GM18909 (cell line): ENCODE measurements around the gene SMPD2.
A peak's percentile ranks its signal among the peaks of the same experiment; 100 is the strongest.
"Not testable (repeated sequence)": the region's sequence is repeated elsewhere in the genome, so short reads cannot be mapped to it uniquely, and the experiment has no call there.

Experiments used
- ATAC-seq: cut with Tn5 transposase; IDR thresholded peaks from one replicate; pipeline ENCODE4 v1.9.1; 2021; ENCODE audit warnings: mild to moderate bottlenecking; ENCODE audit not compliant: unreplicated experiment, poor library complexity

The SMPD2 gene

DNA sequence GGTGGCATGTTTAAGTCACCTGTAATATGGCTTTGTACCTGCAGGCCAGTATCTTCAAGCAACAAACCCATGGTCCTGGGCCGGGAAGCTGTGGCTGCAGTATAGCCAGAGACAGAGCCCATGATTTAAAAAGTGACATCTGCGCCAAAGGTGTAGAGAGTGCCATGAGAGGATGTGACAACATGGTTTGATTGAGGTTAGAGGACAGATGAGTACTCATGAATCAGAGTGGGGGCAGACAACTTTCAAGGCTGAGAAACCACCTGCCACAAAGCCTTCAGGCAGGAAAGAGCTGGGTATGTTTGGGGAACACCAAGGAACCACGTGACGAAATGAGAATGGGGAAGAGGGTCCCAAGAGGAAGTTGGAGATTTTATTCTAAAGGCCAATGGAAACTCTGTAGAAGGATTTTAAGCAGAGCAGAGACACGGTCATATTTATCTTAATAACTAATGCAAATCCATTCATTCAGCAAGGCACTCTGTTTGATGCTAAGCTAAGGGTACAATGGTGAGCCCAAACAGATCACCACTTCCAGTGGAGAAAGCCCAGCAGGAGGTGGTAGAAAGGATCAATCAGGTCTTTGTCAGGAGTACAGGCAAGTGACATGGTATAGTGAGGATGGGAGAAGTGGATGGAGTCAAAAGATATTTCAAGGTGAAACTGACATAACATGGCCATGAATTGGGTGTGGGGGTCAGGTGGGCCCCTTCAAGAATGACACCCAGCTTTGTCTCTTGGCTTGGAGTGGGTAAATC, 18.4 kb downstream of the SMPD2 start:
- ATAC-seq: peak; percentile 39

DNA sequence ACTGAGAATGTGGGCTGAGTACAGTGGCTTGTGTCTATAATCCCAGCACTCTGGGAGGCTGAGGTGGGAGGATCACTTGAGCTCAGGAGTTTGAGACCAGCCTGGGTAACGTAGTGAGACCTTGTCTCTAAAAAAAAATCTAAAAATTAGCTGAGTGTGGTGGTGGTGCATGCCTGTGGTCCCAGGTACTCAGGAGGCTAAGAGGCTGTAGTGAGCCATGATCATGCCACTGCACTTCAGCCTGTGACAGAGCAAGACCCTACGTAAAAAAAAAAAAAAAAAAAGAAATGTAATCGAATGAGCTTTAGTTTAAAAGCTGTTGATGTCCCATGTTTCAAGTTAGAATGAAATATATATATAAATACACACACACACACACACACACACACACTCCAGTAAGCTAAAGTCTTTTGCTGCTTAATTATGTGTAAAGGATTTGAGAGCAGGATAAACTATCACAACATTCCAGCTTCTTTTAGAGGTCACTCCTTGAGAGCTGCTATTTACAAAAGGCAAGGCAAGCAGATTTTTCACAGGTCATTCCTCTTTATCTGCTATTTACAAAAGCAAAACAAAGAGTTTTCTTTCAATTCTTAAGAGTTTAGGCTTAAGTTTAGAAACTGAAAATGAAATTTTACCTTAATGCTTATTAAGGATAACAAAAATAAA, 19.8 kb downstream of the SMPD2 start:
- no peak for ATAC-seq

DNA sequence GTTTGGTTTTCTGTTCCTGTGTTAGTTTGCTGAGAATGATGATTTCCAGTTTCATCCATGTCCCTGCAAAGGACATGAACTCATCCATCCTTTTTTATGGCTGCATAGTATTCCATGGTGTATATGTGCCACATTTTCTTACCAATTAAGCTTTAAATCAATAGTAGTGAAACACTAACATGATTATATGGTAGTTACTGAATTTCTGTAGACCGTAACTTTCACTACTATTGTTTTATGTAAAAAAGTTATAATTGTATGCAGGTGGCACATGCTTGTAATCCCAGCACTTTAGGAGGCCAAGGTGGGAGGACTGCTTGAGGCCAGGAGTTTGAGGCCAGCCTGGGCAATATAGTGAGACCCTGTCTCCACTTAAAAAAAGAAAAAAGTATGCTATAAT, 20.7 kb downstream of the SMPD2 start:
- not testable (repeated sequence) for ATAC-seq

DNA sequence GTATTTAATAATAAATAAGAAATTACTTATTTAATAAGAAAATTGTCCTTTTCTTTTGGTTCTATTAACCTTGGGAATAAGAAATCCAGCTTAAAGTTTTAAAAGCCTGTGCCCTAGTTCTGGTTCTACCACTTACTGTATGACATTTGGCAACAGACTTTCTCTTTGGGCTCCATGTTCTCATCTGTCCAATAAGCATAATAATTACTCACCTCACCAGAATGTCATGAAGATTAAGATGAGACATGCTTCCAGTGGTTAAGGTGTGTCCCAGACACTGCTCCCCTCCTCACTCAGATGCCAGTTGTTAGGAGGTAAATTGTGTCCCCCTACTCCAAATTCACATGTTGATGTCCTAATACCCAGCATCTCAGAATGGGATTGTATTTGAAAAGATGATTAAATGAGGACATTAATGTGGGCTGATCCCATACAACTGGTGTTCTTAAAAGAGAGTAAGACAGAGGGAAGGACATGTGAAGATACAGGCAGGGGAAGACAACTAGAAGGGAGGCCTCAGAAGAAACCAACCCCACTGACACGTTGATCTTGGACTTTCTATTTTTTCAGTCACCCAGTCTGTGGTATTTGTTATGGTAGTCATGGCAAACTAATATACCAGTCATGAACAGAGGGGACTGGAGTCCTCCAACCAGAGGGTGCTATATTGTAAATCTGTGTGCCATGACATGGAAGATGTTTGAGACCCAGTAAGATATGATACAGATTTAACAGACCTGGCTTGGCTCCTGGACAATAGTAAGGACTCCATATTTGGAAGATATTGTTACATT, 21.4 kb downstream of the SMPD2 start:
- ATAC-seq: no peak

DNA sequence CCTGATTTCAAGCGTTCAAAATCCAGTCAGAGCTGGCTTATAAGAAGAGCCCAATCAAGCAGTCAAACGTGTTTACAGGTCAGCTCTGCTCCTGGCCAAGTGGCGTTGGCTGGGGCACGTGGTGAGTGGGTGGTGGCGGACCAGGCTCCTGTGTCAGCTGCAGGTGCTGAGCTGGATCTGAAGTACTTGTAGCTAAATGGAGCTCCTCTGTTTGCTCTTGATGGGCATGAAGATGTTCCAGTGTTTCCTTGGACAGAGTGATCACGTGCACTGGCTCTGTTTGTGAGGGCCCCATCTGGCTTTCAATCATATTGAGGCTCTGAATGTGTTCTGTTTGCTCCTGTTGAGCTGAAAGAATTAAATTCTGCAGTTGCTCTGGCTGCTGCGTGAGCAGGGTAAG, 25.2 kb downstream of the SMPD2 start:
- no peak for ATAC-seq

DNA sequence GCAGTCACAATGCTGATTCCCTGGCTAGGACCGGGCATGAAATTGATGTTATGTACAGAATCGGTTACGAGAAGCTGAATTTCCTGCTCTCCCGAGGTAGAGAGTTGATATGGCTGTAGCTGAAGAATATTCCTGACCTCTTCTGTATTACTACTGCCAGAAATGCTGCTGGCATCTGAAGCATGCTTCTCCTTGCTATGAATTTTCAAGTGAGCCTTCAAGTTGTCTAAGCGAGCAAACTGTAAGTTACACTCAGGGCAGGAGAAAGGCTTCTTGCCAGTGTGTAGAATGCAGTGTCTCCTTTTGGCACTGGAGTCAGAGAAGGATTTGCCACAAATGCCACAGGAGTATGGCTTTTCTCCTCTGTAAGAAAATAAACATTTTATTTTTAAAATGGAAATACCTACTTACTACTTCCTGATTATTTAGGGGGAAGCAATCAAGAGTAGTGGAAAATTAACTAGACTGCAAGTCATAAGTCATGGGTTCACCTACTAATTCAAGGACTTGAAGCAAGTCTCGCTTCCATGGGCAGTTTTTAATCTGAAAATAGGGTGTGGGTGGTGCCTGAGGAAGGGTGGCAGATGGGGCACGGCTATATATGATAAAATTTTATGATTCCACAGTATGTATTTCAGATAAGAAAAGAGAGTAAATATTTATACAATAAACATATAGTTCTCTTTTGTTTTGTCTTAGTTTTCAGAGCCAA, 25.8 kb downstream of the SMPD2 start:
- ATAC-seq: no peak

DNA sequence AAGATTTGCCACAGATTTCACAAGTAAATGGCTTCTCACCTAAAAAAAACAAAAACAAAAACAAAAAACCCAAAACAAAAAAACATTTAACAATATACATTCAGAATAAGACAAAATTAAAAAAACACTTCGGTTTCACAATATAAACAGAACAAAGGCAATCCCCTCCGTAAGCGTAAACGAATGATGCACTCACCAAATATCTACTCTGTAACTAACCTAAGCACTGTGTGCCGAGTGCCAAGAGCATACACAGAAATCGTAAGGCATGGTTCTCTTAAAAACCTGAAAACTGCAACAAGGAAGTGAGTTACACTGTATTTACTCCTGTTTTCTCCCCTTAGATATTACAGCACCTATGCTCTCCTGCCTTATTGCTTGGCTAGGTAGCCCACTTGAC, 27.2 kb downstream of the SMPD2 start:
- no peak for ATAC-seq

DNA sequence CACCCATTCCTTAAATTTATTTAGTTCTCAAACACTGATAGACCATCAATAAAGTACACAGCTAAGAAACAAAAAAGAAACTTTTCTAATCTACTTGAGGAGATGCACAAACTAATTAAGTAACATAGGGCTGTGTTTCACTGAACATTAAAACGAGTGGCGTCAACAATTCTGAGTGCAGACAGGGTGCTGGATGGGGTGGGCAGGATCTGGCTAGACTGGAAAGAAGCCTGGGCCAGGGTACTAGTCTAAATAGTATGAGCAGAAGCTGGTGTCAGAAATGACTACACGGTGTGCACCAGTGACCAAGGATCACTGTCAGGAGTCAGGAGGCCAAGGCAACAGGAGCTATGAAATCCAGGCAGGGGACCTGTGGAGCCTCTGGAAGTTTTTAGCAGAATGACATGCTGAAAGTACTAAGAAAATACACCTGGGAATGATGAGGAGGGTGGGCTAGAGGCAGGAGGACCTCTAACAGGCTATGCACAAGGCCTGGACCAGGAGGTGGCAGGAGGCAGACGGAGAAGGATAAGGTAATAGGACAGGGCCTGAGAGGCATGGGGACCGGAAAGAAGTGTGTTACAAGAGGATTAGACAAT, 29.2 kb downstream of the SMPD2 start:
- ATAC-seq: no peak

DNA sequence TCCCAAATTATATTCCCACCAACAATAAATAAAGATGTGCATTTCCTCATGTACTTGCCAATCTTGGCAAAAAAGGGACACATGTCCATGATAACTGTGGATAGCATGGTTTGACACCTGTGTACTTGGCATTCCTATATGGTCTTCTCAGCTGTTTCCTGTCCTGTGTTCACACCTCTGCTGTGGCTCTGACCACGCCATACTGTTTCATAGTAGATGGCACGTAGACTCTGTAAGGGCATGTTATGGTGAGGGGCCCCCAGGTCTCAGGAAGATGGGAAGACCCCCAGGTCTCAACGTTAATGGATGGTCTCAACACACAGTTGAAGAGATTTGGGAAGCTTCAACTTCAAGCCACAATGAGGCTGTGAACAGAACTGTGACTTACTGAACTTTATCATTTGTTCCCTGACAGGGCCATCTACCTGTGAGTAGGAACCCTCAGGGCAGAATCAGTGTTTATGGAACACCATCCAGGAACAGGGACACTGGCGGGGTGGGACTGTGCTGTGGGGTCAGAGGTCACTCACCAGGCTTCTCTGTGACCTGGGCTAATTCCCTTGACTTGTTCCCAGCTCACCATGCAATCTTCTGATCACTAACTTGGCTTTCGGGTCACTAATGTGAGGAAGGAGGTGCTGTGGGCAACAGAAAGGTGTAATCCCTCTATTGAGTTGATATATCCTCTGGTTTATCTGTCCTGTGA, 30.7 kb downstream of the SMPD2 start:
- ATAC-seq: no peak

DNA sequence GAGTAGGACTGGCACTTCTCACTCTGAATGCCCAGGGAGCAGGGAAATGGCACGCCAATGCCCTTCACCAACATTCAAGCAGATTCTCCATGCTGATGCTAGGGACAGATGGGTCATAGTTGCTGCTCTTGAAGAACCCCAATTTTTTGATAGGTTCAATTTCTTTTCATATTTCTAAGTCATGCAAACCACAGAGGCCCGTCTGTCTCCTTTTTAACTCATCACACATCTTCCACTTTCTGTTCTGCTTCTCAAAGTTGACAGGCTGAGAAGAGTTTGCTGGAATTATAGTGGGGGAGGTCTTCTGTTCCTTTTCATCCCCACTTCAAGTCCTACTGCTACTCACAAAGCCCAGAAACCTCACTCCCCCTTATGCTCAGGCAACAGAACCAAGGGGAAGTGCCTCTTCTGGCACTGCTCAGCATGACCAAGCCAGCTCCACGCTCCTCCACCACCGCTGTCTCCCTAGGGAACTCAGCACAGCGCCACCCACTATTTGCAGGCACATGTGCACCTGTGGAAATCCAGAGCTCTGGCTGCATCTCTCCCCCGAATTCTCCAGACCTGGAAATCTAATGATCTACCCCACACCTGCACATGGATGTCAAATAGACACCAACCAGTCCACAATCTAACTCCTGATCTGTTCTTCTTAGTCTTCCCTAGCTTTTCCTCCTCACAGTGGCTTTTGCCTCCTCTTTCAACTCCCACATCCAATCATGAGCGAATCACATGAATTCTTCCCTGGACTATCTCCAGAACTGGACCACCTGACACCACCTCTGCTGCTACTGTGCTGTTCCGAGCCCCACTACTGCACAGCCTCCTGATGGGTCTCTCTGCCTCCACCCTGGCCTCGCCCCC, 31.8 kb downstream of the SMPD2 start:
- ATAC-seq: peak; percentile 77

DNA sequence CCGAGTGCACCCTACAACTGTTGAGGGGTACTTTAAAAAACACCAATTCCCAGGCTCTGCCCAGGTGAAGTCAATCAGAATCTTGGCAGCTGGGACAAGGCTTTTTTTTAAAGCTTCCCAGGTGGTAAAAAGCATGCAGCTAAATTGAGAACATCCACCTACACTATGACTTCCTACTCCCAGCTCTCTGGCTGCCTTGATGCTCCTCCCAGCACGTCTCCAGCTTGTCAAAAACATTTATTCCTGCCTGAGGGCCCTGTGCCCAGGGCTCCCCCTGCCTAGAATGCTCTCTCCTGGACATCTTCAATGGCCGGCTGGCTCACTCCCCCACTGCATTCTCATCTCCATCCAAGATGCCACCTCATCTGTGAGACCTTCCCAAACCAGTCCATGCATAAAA, 32.6 kb downstream of the SMPD2 start:
- no peak for ATAC-seq

DNA sequence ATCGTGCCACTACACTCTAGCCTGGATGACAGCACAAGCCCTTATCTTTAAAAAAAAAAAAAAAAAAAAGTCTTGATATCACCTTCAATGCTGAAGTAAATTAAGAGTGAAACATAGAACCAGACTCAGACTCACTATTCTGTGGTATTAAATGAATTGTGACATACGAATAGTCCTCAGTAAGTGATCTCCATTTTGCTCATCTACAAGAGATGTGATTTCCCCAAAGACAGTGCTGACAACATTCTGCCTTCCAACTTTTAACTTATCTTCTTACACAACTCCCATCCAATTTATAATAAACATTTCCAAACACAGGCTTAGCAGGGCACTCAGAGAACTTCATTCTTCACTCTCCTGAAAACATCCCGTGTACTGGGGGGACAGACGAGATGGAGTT, 34.5 kb downstream of the SMPD2 start:
- no peak for ATAC-seq

DNA sequence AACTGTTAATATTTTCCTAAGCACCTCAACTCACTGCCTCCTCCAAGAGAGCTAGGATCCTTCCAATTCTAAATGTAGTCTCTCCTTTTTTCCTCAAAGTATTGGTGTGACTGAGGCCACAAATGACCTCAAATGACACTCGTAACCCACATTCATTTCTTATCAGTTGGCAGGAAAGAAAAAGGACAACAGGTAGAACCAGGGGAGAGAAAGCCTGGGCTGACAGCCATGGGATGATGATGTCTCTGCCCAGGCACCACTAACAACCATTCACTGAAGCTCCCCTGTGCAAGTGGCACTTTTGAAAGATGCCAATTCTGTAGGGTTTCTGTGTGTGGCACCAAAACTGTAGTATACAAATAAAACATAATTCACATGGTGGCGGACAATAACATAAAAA, 35.1 kb downstream of the SMPD2 start:
- ATAC-seq: no peak

DNA sequence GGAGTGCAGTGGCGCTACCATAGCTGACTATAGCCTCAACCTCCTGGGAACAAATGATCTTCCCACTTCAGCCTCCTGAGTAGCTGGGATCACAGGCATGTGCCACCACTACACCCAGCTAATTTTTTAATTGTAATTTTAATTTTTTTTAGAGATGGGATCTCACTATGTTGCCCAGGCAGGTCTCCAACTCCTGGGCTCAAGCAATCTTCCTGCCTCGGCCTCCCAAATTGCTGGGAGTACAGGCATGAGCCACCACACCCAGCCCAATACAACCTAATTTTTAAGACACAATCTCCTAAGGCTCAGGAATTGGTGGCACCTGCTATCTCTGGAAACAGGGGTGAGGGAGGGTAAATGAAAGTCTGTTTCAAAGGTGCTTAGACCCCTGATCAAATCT, 36.7 kb downstream of the SMPD2 start:
- ATAC-seq: no peak

DNA sequence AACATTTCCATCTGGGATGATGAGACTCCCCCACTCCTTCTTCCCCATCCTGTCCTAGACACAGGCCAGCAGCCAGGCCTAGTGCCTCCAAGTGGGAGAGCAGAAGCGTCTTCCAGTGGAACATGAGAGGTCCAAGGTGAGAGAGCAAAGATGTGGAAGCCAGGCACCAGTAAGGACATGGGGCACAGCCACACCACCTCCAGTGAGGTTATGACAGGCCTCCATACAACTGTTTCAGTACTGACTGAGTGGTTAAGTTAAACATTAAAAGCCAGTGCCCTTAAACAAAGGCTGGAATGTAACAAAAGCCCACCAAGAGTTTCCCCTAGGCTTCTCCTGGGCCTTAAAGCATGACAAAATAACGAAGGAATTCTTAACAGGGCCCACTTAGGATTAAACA, 37.2 kb downstream of the SMPD2 start:
- ATAC-seq: peak; percentile 72

DNA sequence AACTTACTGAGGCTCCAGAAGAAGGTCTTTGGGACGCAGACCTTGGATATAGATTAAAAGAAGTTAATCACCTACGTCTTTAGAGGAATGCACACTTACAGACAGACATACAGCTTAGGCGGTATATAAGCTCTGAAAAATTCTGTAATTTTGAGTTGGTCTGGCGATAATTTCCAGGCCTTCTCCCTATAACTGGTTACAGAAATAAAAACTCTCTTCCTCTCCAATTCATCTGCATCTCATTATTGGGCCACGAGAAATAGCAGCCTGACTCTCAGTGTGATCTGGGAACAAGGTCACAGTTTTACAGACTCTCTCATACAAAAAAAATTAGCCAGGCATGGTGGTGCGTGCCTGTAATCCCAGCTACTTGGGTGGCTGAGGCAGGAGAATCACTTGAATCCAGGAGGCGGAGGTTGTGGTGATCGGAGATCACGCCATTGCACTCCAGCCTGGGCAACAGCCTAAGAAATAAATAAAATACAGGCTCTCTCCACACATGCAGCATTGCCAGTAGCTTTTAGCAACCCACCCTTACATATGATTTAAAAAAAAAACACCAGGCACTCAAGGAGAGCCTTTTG, 37.8 kb downstream of the SMPD2 start:
- ATAC-seq: no peak

DNA sequence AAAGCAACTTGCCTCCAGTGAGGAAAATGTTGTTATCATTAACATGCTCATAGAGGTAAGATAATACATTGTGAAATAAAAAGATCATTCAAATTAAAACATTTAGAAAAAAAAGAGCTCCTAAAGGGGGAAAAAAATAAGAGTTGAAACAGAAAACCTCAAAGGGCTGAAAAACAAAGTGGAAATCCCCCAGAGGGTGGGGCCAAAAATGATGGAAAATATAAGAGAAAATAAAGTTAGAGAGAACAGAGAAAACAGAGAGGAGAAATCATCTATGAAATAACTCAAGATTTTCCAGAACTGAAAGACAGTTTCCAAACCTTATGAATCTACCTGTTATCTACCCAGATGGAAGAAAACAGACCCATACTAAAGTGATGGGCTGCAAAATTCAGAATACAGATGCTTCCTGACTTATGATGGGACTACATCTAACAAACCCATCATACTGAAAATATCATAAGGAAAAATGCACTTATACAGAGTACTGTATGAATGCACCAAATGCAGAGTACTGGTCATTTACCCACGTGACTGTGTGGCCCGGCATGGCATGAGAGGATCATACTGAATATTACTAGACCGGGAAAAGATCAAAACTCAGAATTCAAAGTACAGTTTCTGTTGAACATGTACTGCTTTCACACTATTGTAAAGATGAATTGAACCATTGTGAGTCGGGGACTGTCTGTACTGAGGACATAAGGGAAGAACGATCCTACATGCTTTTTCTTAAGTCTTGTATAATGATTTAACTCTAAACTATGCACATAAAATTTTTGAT, 38.5 kb downstream of the SMPD2 start:
- ATAC-seq: no peak
